ENCODE data around the gene LRRC70. TPM values are rescaled to one million over a fixed set of nuclear protein-coding genes. Genes with fewer than 3 reads are reported as not detected.

LRRC70 gene
- total RNA-seq, 1 donor from 2014 or later, result 0.91 TPM

GRCh38 chr5:62614355-62614754 lies 35.7 kb downstream of the LRRC70 start:
- H3K4me1 Mint-ChIP-seq (ENCODE audit: low read depth, unreplicated experiment), result no peaks in the 10 kb centered on the region
- TF ChIP-seq CTCF (IDR thresholded peaks at IDR 0.05; ENCODE audit: partially characterized antibody, unreplicated experiment), result no peak
- H3K9me3 Mint-ChIP-seq (ENCODE audit: unreplicated experiment), result peaks cover 3% of the 10 kb centered on the region
- no peak overlapping the region for H3K4me3 Mint-ChIP-seq (ENCODE audit: unreplicated experiment)
- no peak overlapping the region for H3K27ac Mint-ChIP-seq (ENCODE audit: unreplicated experiment)
- no peaks in the 10 kb centered on the region for H3K27me3 Mint-ChIP-seq (ENCODE audit: unreplicated experiment)
- no peaks in the 10 kb centered on the region for H3K36me3 Mint-ChIP-seq (ENCODE audit: unreplicated experiment)
- no peak for DNase-seq

- Mint-ChIP-seq H3K27ac (ENCODE audit: unreplicated experiment) (no peak overlapping the region), H3K4me1 (ENCODE audit: low read depth, unreplicated experiment) (peaks cover 4% of the 10 kb centered on the region), H3K4me3 (ENCODE audit: unreplicated experiment) (no peak overlapping the region), H3K27me3 (ENCODE audit: unreplicated experiment) (peaks cover 2% of the 10 kb centered on the region), H3K9me3 (ENCODE audit: unreplicated experiment) (peaks cover 6% of the 10 kb centered on the region), H3K36me3 (ENCODE audit: unreplicated experiment) (no peaks in the 10 kb centered on the region)
- no peak for DNase-seq
- no peak for TF ChIP-seq CTCF (IDR thresholded peaks at IDR 0.05; ENCODE audit: partially characterized antibody, unreplicated experiment)
These were observed 38.1 kb downstream of the LRRC70 start for GRCh38 chr5:62616615-62617277.

GRCh38 chr5:62617943-62618342 lies 39.3 kb downstream of the LRRC70 start:
- TF ChIP-seq CTCF (IDR thresholded peaks at IDR 0.05; ENCODE audit: partially characterized antibody, unreplicated experiment), result no peak

GRCh38 chr5:62620761-62621160 lies 42.1 kb downstream of the LRRC70 start:
- no peak for DNase-seq
- H3K4me1 Mint-ChIP-seq (ENCODE audit: low read depth, unreplicated experiment), result peaks cover 4% of the 10 kb centered on the region
- no peaks in the 10 kb centered on the region for H3K36me3 Mint-ChIP-seq (ENCODE audit: unreplicated experiment)
- peaks cover 2% of the 10 kb centered on the region for H3K27me3 Mint-ChIP-seq (ENCODE audit: unreplicated experiment)
- H3K4me3 Mint-ChIP-seq (ENCODE audit: unreplicated experiment), result no peak overlapping the region
- no peak for TF ChIP-seq CTCF (IDR thresholded peaks at IDR 0.05; ENCODE audit: partially characterized antibody, unreplicated experiment)
- peaks cover 2% of the 10 kb centered on the region for H3K9me3 Mint-ChIP-seq (ENCODE audit: unreplicated experiment)
- H3K27ac Mint-ChIP-seq (ENCODE audit: unreplicated experiment), result no peak overlapping the region

More at GRCh38 chr5:62617943-62618342, 39.3 kb downstream of the LRRC70 start:
- DNase-seq, result no peak
- Mint-ChIP-seq H3K27me3 (ENCODE audit: unreplicated experiment) (peaks cover 2% of the 10 kb centered on the region), H3K4me1 (ENCODE audit: low read depth, unreplicated experiment) (peaks cover 4% of the 10 kb centered on the region), H3K27ac (ENCODE audit: unreplicated experiment) (no peak overlapping the region), H3K4me3 (ENCODE audit: unreplicated experiment) (no peak overlapping the region), H3K9me3 (ENCODE audit: unreplicated experiment) (peaks cover 6% of the 10 kb centered on the region), H3K36me3 (ENCODE audit: unreplicated experiment) (no peaks in the 10 kb centered on the region)

- peaks cover 2% of the 10 kb centered on the region for H3K9me3 Mint-ChIP-seq (ENCODE audit: unreplicated experiment)
- peak; percentile 32 for DNase-seq
- H3K27me3 Mint-ChIP-seq (ENCODE audit: unreplicated experiment), result peaks cover 2% of the 10 kb centered on the region
- no peak for TF ChIP-seq CTCF (IDR thresholded peaks at IDR 0.05; ENCODE audit: partially characterized antibody, unreplicated experiment)
- peaks cover 4% of the 10 kb centered on the region for H3K4me1 Mint-ChIP-seq (ENCODE audit: low read depth, unreplicated experiment)
- H3K4me3 Mint-ChIP-seq (ENCODE audit: unreplicated experiment), result no peak overlapping the region
- H3K36me3 Mint-ChIP-seq (ENCODE audit: unreplicated experiment), result no peaks in the 10 kb centered on the region
- H3K27ac Mint-ChIP-seq (ENCODE audit: unreplicated experiment), result no peak overlapping the region
These were observed 42.7 kb downstream of the LRRC70 start for GRCh38 chr5:62621280-62621679.

Data from glutamatergic neuron (in vitro differentiated cells).